Fibroblast of skin of scalp (primary cell): ENCODE data around the gene ATXN7L3.

Experiments
- DNase-seq: peaks from one replicate; pipeline ENCODE4 v3.0.0-alpha.2; 2013

ATXN7L3 gene

GRCh38 chr17:44218344-44219107 lies 18.8 kb upstream of the ATXN7L3 start:
- DNase-seq: peak; percentile 96

- DNase-seq: no peak
These were observed 18.2 kb upstream of the ATXN7L3 start for GRCh38 chr17:44217738-44218343.

DNA sequence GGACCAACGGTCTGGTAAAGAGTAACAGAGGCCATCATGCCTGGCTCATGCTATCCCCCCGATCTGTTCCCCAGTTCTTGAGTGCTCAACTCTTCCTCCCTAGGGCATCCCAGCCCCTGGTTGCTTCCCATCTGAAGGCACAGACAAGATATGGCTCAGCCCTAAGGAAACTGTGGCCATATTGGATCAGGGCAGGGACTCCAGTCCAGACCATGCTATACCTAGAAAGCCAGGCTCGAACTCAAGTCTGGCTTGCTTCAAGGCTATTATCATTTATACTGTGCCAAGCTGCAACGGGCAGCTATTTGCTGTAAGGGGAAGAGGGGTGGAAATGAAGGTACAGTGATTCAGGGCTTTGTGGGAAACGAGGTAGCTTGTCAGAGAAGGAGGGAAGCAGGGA lies 17.0 kb upstream of the ATXN7L3 start:
- no peak for DNase-seq

DNA sequence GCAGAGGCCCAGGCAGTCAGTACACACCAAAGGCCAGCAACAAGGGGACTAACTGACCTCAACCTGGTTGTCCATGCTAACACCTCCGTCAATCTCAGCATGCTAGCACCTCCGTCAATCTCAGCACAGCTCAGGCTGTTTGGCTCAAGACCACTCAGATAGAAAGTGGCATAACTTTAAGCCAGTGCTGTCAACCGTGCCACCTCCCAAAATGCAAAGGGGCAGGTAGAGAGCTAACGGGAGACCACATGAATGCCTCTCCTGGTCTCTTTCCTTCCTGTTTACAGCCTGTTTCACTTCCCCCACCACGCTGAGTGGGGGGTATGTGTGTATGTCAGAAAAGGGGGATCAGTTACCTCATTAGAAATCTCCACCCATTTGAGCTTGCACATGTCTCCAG lies 16.5 kb upstream of the ATXN7L3 start:
- DNase-seq: no peak

DNA sequence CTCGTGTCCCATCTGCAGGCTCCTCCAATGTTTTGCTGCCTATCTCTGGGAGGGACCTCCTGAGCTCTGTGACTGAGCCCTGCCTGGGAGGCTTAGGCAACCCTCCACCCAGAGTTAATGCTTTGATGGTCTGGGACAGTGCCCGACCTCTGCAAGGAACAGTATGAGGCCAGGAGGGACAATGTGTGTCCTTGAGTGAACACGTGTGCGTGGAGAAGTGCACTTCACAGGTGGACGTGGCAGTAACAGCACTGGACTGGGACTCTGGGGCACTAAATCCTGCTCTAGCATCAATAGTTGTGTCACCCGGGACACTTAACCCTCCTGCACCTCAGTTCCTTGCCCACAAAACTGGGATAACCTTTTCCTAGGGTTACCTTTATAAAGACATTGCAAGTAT lies 15.2 kb upstream of the ATXN7L3 start:
- no peak for DNase-seq

DNA sequence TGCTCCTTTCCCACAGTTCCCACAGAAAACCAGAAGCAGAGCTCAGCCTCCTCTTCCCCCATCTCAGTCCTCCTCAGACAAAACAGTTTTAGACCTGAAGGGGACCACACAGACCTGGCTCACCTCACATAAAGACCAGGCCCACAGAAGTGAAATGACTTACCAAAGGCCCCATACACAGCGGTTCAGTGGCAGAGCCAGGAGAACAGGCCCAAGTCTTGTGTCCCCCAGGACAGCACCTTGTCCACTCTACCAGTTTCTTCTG lies 14.5 kb upstream of the ATXN7L3 start:
- DNase-seq: no peak

DNA sequence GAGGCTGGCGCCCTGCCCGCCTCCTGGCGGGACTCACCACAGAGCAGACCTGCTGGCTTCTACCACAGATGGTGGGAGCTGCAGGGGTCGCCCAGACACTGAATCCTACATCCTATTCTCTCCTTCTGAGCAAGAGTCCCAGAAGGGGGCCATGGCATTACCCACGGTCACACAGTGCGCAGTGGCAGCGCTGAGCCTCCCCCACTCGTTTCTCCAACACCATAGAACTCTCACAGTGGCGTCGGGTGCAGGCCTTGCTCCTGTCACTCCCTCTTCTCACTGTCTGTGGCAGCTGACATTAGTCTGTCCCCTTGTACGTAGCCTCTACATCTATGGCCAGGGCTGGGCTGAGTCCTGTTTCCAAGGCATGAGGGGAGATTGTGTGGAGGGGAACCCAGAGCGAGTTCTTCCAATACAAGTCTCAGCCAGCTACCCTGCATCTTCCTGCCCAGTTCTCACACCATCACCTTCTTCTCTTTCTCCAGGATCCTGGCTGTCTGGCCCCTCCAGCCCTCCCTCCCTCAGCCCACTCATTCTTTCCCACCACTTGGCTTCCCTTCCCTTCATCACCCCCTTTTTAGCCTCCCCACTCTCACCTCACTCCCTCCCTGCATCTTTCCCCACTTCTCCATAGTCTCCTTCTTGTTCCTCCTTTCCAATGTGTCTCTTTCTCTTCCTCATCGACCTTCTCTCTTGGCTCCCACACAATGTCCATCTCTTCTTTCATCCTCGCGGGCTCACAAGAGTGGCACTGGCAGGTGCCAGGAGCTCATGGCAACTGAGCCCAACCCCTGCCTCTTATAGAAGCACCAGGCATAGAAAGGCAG lies 13.9 kb upstream of the ATXN7L3 start:
- DNase-seq: no peak

DNA sequence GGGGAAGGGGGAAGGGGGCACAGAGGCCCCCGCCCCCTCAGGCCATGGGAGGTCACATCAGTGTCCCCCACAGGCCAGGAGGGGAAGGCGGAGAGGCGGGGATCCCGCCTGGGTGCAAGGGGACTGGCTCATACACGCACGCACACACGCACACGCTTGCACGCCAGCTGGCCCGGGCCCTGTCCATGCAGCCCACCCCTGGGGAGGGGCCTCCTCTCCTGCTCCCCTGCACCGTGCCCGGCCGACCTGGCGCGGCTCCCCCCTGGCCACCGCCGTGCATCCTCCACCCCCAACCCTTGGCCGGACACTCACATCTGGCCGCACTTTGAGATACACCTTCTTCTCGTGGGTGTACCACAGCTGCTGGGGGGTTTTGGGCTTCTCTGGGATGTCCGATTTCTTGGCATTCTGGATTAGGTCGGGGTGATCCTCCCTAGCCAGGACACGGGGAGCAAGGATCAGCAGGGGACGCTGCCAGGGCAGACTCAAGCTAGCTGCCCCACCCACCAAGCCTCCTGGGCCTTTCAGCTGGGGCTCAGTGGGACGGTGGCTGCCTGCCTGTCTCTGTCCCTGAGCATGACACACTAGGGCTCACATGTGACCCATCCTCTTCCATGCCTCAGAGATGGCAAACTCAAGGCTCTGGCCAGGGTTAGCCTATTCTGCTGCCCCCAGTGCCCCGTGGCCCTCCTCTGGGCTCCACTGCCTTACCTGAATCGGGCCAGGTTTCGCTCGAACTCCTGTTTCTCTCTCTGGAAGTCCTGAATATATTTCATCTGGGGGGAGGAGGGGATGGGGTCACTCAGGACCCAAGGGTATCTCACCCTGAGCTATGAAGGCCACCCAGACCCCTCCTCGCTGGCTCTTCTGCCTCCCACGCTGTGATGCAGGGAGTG lies 13.1 kb upstream of the ATXN7L3 start:
- DNase-seq: no peak

GRCh38 chr17:44211281-44212265 lies 11.9 kb upstream of the ATXN7L3 start:
- no peak for DNase-seq

- peak; percentile 88 for DNase-seq
These were observed 10.9 kb upstream of the ATXN7L3 start for GRCh38 chr17:44210342-44211192.

GRCh38 chr17:44209786-44210341 lies 10.2 kb upstream of the ATXN7L3 start:
- DNase-seq: no peak

GRCh38 chr17:44207743-44208142 lies 8.1 kb upstream of the ATXN7L3 start:
- no peak for DNase-seq

- DNase-seq: no peak
These were observed 7.6 kb upstream of the ATXN7L3 start for GRCh38 chr17:44207319-44207718.

DNA sequence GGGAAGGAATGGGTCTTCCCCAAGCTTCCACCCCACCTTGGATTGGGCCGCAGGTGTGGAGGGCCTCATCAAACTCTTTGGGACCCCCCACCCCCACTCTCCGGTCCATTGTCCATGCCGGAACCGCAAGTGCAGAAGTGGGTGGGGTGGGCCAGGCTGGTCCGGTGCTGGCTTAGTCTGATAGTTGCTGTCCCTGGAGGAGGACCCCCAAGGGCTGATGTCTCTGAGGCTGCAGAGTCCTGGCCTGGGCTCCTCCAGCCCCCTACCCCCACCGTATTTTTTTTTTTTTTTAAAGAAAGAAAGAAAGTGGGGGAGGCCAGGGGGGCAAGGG lies 7.1 kb upstream of the ATXN7L3 start:
- DNase-seq: no peak

- peak; percentile 23 for DNase-seq
These were observed 6.5 kb upstream of the ATXN7L3 start for GRCh38 chr17:44205962-44206824.

- peak; percentile 42 for DNase-seq
These were observed 4.8 kb upstream of the ATXN7L3 start for GRCh38 chr17:44204441-44204882.

GRCh38 chr17:44203731-44204440 lies 4.2 kb upstream of the ATXN7L3 start:
- DNase-seq: peak; percentile 68

- no peak for DNase-seq
These were observed 3.1 kb upstream of the ATXN7L3 start for GRCh38 chr17:44202756-44203155.
